Measurements from ENCODE around the gene FBXO7.

Gene FBXO7

GRCh38 chr22:32535531-32536190, 61.0 kb downstream of the FBXO7 start:
- Histone ChIP-seq H3K36me3 (ENCODE audit: insufficient read depth, low read length) (no peaks in the 10 kb centered on the region), H3K27ac (no peak overlapping the region), H3K9me3 (ENCODE audit: low read depth, low read length) (no peaks in the 10 kb centered on the region), H3K4me3 (no peak overlapping the region), H3K9ac (ENCODE audit: insufficient read length) (no peak overlapping the region)
- DNase-seq (ENCODE audit: low read depth, low spot score): no peak
- TF ChIP-seq EZH2 (IDR thresholded peaks at IDR 0.05) (no peak), POLR2AphosphoS5 (IDR thresholded peaks at IDR 0.05; ENCODE audit: borderline replicate concordance, low read depth, low read length) (no peak), FOXP2 (optimal IDR thresholded peaks at IDR 0.05; ENCODE audit: control extremely low read depth, extremely low read length, insufficient read depth) (no peak)

DNA sequence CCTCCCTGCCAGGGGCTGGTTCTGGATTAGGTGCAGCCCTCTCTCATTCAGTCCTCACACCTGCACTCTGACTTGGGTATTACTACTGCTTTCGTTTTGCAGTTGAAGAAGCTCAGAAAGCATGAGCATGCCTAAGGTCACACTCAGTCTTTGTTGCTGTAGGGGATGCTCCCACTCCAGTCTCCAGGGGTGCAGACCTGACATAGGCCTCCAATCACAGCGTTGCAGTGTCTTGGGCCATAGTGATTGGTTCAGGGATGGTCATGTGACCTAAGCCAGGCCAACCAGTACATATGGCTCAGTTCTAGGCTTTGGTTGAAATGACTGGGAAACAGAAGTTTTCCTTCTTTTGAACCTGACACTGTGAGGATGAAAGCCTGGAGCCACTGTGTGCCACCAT, 61.7 kb downstream of the FBXO7 start:
- Histone ChIP-seq H3K9me3 (ENCODE audit: low read depth, low read length) (no peaks in the 10 kb centered on the region), H3K9ac (ENCODE audit: insufficient read length) (no peak overlapping the region), H3K4me3 (no peak overlapping the region), H3K27ac (no peak overlapping the region), H3K36me3 (ENCODE audit: insufficient read depth, low read length) (no peaks in the 10 kb centered on the region)
- no peak for TF ChIP-seq FOXP2 (optimal IDR thresholded peaks at IDR 0.05; ENCODE audit: control extremely low read depth, extremely low read length, insufficient read depth)
- no peak for TF ChIP-seq POLR2AphosphoS5 (IDR thresholded peaks at IDR 0.05; ENCODE audit: borderline replicate concordance, low read depth, low read length)
- no peak for TF ChIP-seq EZH2 (IDR thresholded peaks at IDR 0.05)
- no peak for DNase-seq (ENCODE audit: low read depth, low spot score)

GRCh38 chr22:32538521-32538920, 63.9 kb downstream of the FBXO7 start:
- Histone ChIP-seq H3K9ac (ENCODE audit: insufficient read length) (no peak overlapping the region), H3K4me3 (no peak overlapping the region), H3K9me3 (ENCODE audit: low read depth, low read length) (no peaks in the 10 kb centered on the region), H3K36me3 (ENCODE audit: insufficient read depth, low read length) (no peaks in the 10 kb centered on the region), H3K27ac (no peak overlapping the region)
- no peak for TF ChIP-seq FOXP2 (optimal IDR thresholded peaks at IDR 0.05; ENCODE audit: control extremely low read depth, extremely low read length, insufficient read depth)
- TF ChIP-seq POLR2AphosphoS5 (IDR thresholded peaks at IDR 0.05; ENCODE audit: borderline replicate concordance, low read depth, low read length): no peak
- no peak for TF ChIP-seq EZH2 (IDR thresholded peaks at IDR 0.05)
- no peak for DNase-seq (ENCODE audit: low read depth, low spot score)

DNA sequence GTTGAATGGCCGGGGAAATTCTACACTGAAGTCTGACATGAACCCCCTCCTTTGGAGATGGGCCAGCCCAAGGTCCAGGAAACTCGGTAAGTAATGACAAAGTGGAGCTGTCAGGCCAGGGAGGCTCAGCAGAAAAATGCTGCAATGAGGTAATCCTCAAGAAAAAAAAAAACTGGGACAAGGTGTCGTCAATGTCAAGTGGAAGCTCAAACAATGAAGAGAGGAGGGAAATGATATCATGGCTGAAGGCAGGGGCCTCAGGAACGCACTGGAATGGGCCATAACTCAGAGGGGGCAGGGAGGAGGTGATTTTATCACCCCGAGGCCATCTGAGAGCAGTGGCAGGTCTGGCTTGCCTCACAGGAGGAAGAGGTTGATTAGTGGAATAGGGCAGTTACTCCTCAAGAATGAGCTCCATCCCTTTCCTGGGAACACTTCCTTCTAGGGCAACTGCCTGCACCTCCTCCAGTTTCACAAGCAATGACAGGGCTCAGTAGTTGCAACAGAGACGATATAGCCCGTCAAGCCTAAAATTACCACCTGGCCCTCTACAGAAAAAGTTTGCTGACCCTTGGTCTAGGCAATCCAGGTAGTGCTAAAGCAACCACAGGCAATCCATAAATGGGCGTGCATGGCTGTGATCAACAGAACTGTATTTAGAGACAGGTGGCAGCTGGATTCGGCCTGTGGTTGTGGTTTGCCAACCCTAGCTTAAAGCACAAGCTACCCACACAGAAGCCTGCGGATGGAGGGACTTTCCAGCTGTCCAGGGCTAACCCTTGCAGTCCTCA, 65.2 kb downstream of the FBXO7 start:
- H3K9ac ChIP-seq (ENCODE audit: insufficient read length): no peak overlapping the region
- no peaks in the 10 kb centered on the region for H3K9me3 ChIP-seq (ENCODE audit: low read depth, low read length)
- no peak overlapping the region for H3K27ac ChIP-seq
- no peak overlapping the region for H3K4me3 ChIP-seq
- no peaks in the 10 kb centered on the region for H3K36me3 ChIP-seq (ENCODE audit: insufficient read depth, low read length)
- DNase-seq (ENCODE audit: low read depth, low spot score): no peak
- TF ChIP-seq FOXP2 (optimal IDR thresholded peaks at IDR 0.05; ENCODE audit: control extremely low read depth, extremely low read length, insufficient read depth): no peak

GRCh38 chr22:32541481-32541880, 66.9 kb downstream of the FBXO7 start:
- TF ChIP-seq EZH2 (IDR thresholded peaks at IDR 0.05) (no peak), POLR2AphosphoS5 (IDR thresholded peaks at IDR 0.05; ENCODE audit: borderline replicate concordance, low read depth, low read length) (no peak), FOXP2 (optimal IDR thresholded peaks at IDR 0.05; ENCODE audit: control extremely low read depth, extremely low read length, insufficient read depth) (no peak)
- H3K9me3 ChIP-seq (ENCODE audit: low read depth, low read length): no peaks in the 10 kb centered on the region
- H3K27ac ChIP-seq: no peak overlapping the region
- no peak for DNase-seq (ENCODE audit: low read depth, low spot score)
- no peaks in the 10 kb centered on the region for H3K36me3 ChIP-seq (ENCODE audit: insufficient read depth, low read length)
- H3K9ac ChIP-seq (ENCODE audit: insufficient read length): no peak overlapping the region
- H3K4me3 ChIP-seq: no peak overlapping the region

DNA sequence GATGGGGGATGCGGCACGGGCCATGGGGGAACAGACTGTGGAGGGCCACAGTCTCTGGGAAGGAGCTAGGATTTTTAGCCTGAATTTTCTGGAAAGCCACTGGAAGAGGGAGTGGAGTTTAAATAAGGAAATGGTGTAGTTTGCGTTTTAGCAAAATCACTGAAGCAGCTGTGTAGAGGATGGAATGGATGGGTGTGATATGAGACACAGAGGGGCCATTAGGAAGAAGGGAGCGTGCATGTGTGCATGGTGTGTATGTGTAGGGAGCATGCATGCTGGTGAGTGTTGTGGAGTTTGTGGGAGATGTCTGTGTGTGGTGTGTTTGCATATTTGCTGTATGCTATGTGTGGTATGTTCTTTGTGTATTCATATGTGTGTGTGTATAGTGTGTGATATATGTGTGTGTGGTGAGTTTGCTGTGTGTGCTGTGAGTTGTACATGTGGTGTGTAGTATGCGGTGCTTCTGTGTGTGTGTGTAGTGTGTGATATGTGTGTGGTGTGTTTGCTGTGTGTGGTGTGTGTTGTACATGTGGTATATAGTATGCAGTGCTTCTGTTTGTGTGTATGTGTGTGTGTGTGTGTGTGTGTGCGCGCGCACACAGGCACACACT, 67.6 kb downstream of the FBXO7 start:
- Histone ChIP-seq H3K4me3 (no peak overlapping the region), H3K9me3 (ENCODE audit: low read depth, low read length) (no peaks in the 10 kb centered on the region), H3K27ac (no peak overlapping the region), H3K9ac (ENCODE audit: insufficient read length) (no peak overlapping the region), H3K36me3 (ENCODE audit: insufficient read depth, low read length) (no peaks in the 10 kb centered on the region)
- TF ChIP-seq POLR2AphosphoS5 (IDR thresholded peaks at IDR 0.05; ENCODE audit: borderline replicate concordance, low read depth, low read length): no peak
- TF ChIP-seq FOXP2 (optimal IDR thresholded peaks at IDR 0.05; ENCODE audit: control extremely low read depth, extremely low read length, insufficient read depth): no peak
- TF ChIP-seq EZH2 (IDR thresholded peaks at IDR 0.05): no peak
- no peak for DNase-seq (ENCODE audit: low read depth, low spot score)

- Histone ChIP-seq H3K36me3 (ENCODE audit: insufficient read depth, low read length) (no peaks in the 10 kb centered on the region), H3K9ac (ENCODE audit: insufficient read length) (no peak overlapping the region), H3K27ac (no peak overlapping the region), H3K4me3 (no peak overlapping the region), H3K9me3 (ENCODE audit: low read depth, low read length) (no peaks in the 10 kb centered on the region)
- no peak for DNase-seq (ENCODE audit: low read depth, low spot score)
- TF ChIP-seq EZH2 (IDR thresholded peaks at IDR 0.05) (no peak), POLR2AphosphoS5 (IDR thresholded peaks at IDR 0.05; ENCODE audit: borderline replicate concordance, low read depth, low read length) (no peak), FOXP2 (optimal IDR thresholded peaks at IDR 0.05; ENCODE audit: control extremely low read depth, extremely low read length, insufficient read depth) (no peak)
Measured at GRCh38 chr22:32542677-32543357, 68.2 kb downstream of the FBXO7 start.

- no peaks in the 10 kb centered on the region for H3K9me3 ChIP-seq (ENCODE audit: low read depth, low read length)
- H3K9ac ChIP-seq (ENCODE audit: insufficient read length): no peak overlapping the region
- H3K4me3 ChIP-seq: no peak overlapping the region
- TF ChIP-seq EZH2 (IDR thresholded peaks at IDR 0.05) (no peak), FOXP2 (optimal IDR thresholded peaks at IDR 0.05; ENCODE audit: control extremely low read depth, extremely low read length, insufficient read depth) (no peak), POLR2AphosphoS5 (IDR thresholded peaks at IDR 0.05; ENCODE audit: borderline replicate concordance, low read depth, low read length) (no peak)
- no peaks in the 10 kb centered on the region for H3K36me3 ChIP-seq (ENCODE audit: insufficient read depth, low read length)
- H3K27ac ChIP-seq: no peak overlapping the region
- DNase-seq (ENCODE audit: low read depth, low spot score): no peak
Measured at GRCh38 chr22:32544953-32545558, 70.4 kb downstream of the FBXO7 start.

Measured in SK-N-MC (cell line).